Prostate gland (tissue), 2 donors: Measurements from ENCODE around the gene NUDT22. TPM values are rescaled to one million over a fixed set of nuclear protein-coding genes. Genes with fewer than 3 reads are reported as not detected.

ENCODE experiments used
- DNase-seq: peaks from one replicate; pipeline ENCODE4 v3.0.0-alpha.2; 2019; ENCODE audit warnings: low spot score
- H3K27ac ChIP-seq, 2 donors: fragments of 200-600 bp; sonication (generic); 2 replicates each; pipeline ENCODE4 v1.5.1; 2017 to 2019
- H3K27me3 ChIP-seq: fragments of 200-600 bp; sonication (generic); replicated peaks from 2 replicates; pipeline ENCODE4 v1.5.1; 2019; ENCODE audit not compliant: insufficient read depth
- H3K36me3 ChIP-seq, 2 donors: fragments of 200-600 bp; sonication (generic); 1 replicate in 1 of 2; 2 replicates in 1 of 2; pipeline versions ENCODE4 v1.5.1 to v1.8.1; 2017 to 2019
- H3K4me1 ChIP-seq: fragments of 200-600 bp; sonication (generic); replicated peaks from 2 replicates; pipeline ENCODE4 v1.5.1; 2019
- H3K4me3 ChIP-seq, 2 donors: fragments of 200-600 bp; sonication (generic); 2 replicates each; pipeline ENCODE4 v1.5.1; 2017 to 2019
- H3K9me3 ChIP-seq: fragments of 200-600 bp; sonication (generic); 2 replicates; pipeline ENCODE4 v1.5.1; 2017
- CTCF ChIP-seq, 4 experiments: fragments of 200-600 bp in 2 of 4; fragments of 450-650 bp in 2 of 4; sonication (generic) in 2 of 4; IDR thresholded peaks; 1 replicate in 3 of 4; 2 replicates in 1 of 4; pipeline ENCODE4 v1.5.1; 2016 to 2019; ENCODE audit warnings: antibody characterized with exemption in 4 of 4, mild to moderate bottlenecking in 2 of 4, moderate library complexity in 2 of 4
- POLR2A ChIP-seq: fragments of 450-650 bp; IDR thresholded peaks from one replicate; pipeline ENCODE4 v1.6.1; 2016; ENCODE audit warnings: antibody characterized with exemption, mild to moderate bottlenecking
- POLR2AphosphoS5 ChIP-seq: sonication (generic); formaldehyde crosslinking; IDR thresholded peaks from one replicate; pipeline ENCODE4 v1.6.1; 2017; ENCODE audit warnings: antibody characterized with exemption
- WGBS: methylation state at CpG from one replicate; pipeline ENCODE4 v1.1.5; 2018; 5-methylcytosine and 5-hydroxymethylcytosine counted together
- intact Hi-C: fragments of 100-400 bp; cut with DNase I; formaldehyde crosslinking; loops from one replicate; pipeline ENCODE4 v1.14.2; 2022
- total RNA-seq, 2 donors: library from RNA; depleted of rRNA; stranded (reverse); fragments of >200 nt; gene quantifications; one replicate each; pipeline ENCODE4 v1.1.0, GENCODE V29; 2016

NUDT22 gene
- total RNA-seq, 2 donors from 2014 or later: 89.5 to 90.8 TPM

- Histone ChIP-seq H3K4me3 (no peak overlapping the region), H3K27me3 (no peaks in the 10 kb centered on the region), H3K9me3 (no peaks in the 10 kb centered on the region), H3K36me3 (no peaks in the 10 kb centered on the region), H3K4me1 (peaks cover 20% of the 10 kb centered on the region), H3K27ac (peak overlapping the region; percentile 52 to 72)
- TF ChIP-seq POLR2AphosphoS5 (peak; percentile 97), CTCF (IDR thresholded peaks at IDR 0.05) (peak in 2 of 4 experiments; percentile 40 to 42), POLR2A (no peak)
- DNase-seq: peak; percentile 95
- intact Hi-C loops: loop anchor here (1.0 kb wide), 1 partner anchor 10 kb away; no protein-coding TSS in a partner anchor
- WGBS: 34% methylated on average over 12 of the region's 12 CpGs
Measured at GRCh38 chr11:64237484-64237951, 11.4 kb downstream of the NUDT22 start.

- 81% methylated on average over 9 of the region's 9 CpGs for whole genome bisulfite sequencing
- H3K27me3 ChIP-seq: no peaks in the 10 kb centered on the region
- H3K36me3 ChIP-seq: no peaks in the 10 kb centered on the region
- H3K4me1 ChIP-seq: peaks cover 24% of the 10 kb centered on the region
- H3K9me3 ChIP-seq: no peaks in the 10 kb centered on the region
- H3K27ac ChIP-seq: peak overlapping the region; percentile 52 to 72
- TF ChIP-seq POLR2A (no peak), POLR2AphosphoS5 (no peak), CTCF (IDR thresholded peaks at IDR 0.05) (no peak)
- no peak for DNase-seq
- H3K4me3 ChIP-seq: no peak overlapping the region
- intact Hi-C loops: no loop called here
Measured at GRCh38 chr11:64238076-64238475, 12.0 kb downstream of the NUDT22 start.

GRCh38 chr11:64238999-64239398 lies 12.9 kb downstream of the NUDT22 start:
- no peak for TF ChIP-seq POLR2AphosphoS5
- TF ChIP-seq POLR2A: no peak
- no peak for TF ChIP-seq CTCF (IDR thresholded peaks at IDR 0.05)
- WGBS: 89% methylated on average over 5 of the region's 5 CpGs
- DNase-seq: no peak
- H3K36me3 ChIP-seq: no peaks in the 10 kb centered on the region
- no peaks in the 10 kb centered on the region for H3K27me3 ChIP-seq
- intact Hi-C loops: no loop called here
- H3K9me3 ChIP-seq: no peaks in the 10 kb centered on the region
- H3K27ac ChIP-seq: peak overlapping the region in 1 of 2 donors; percentile 72
- no peak overlapping the region for H3K4me3 ChIP-seq
- peaks cover 18% of the 10 kb centered on the region for H3K4me1 ChIP-seq

GRCh38 chr11:64239662-64240434 lies 13.8 kb downstream of the NUDT22 start:
- DNase-seq: no peak
- Histone ChIP-seq H3K9me3 (no peaks in the 10 kb centered on the region), H3K27ac (peak overlapping the region; percentile 95 to 96), H3K4me3 (peak overlapping the region; percentile 71 to 91), H3K4me1 (peaks cover 18% of the 10 kb centered on the region), H3K36me3 (no peaks in the 10 kb centered on the region), H3K27me3 (no peaks in the 10 kb centered on the region)
- intact Hi-C loops: no loop called here
- 86% methylated on average over 11 of the region's 11 CpGs for WGBS
- TF ChIP-seq POLR2A (no peak), CTCF (IDR thresholded peaks at IDR 0.05) (no peak), POLR2AphosphoS5 (no peak)
